Lung (tissue), 12 donors: ENCODE data around the gene SLCO2B1. TPM values are rescaled to one million over a fixed set of nuclear protein-coding genes. Genes with fewer than 3 reads are reported as not detected.
A peak's percentile ranks its signal among the peaks of the same experiment; 100 is the strongest.

ENCODE experiments used
- ATAC-seq: fragments of 200-7000 bp; cut with Tn5 transposase; one replicate; pipeline ENCODE4 v1.9.1; 2020; ENCODE audit warnings: moderate number of reproducible peaks; ENCODE audit not compliant: insufficient read depth, low FRiP score
- DNase-seq, 3 donors: peaks; one replicate each; pipeline ENCODE4 v3.0.0-alpha.2; 2013 to 2017
- H3K27ac ChIP-seq, 2 donors: one replicate each; pipeline ENCODE4 v1.5.1; 2013; ENCODE audit warnings: mild to moderate bottlenecking in 2 of 2, moderate library complexity in 2 of 2, control low read depth in 1 of 2, inconsistent platforms in 1 of 2, low read depth in 1 of 2, low read length in 1 of 2
- H3K27me3 ChIP-seq, 3 donors: one replicate each; pipeline ENCODE4 v1.5.1; 2013; ENCODE audit warnings: low read length in 2 of 3; ENCODE audit not compliant: control insufficient read depth in 3 of 3, insufficient read depth in 3 of 3
- H3K36me3 ChIP-seq, 4 donors: one replicate each; pipeline ENCODE4 v1.5.1; 2013; ENCODE audit warnings: low read length in 4 of 4, mild to moderate bottlenecking in 1 of 4, moderate library complexity in 1 of 4; ENCODE audit not compliant: control insufficient read depth in 4 of 4, insufficient read depth in 4 of 4
- H3K4me1 ChIP-seq, 5 donors: one replicate each; pipeline ENCODE4 v1.5.1; 2013; ENCODE audit warnings: low read length in 5 of 5, mild to moderate bottlenecking in 2 of 5, moderate library complexity in 1 of 5; ENCODE audit not compliant: control insufficient read depth in 5 of 5, insufficient read depth in 5 of 5
- H3K4me3 ChIP-seq: one replicate; pipeline ENCODE4 v1.5.1; 2013; ENCODE audit warnings: mild to moderate bottlenecking, control low read depth, moderate library complexity
- H3K9ac ChIP-seq, 2 donors: one replicate each; pipeline ENCODE4 v1.5.1; 2013; ENCODE audit warnings: low read length in 2 of 2, control low read depth in 1 of 2; ENCODE audit not compliant: insufficient read depth in 1 of 2
- H3K9me3 ChIP-seq, 4 donors: one replicate each; pipeline ENCODE4 v1.5.1; 2013; ENCODE audit warnings: low read length in 3 of 4, mild to moderate bottlenecking in 1 of 4, moderate library complexity in 1 of 4; ENCODE audit not compliant: control insufficient read depth in 4 of 4, insufficient read depth in 3 of 4
- WGBS, 2 donors: extraction: QIAGEN DNeasy Blood & Tissue Kit; methylation state at CpG; one replicate each; pipeline ENCODE4 v1.1.7; 2013; 5-methylcytosine and 5-hydroxymethylcytosine counted together
- polyA plus RNA-seq, 2 donors: library from polyadenylated mRNA; stranded (reverse); fragments of 200-250 nt; gene quantifications; one replicate each; pipeline ENCODE4 v1.2.1, GENCODE V29; 2013
- total RNA-seq, 2 donors: library from RNA; depleted of rRNA in 1 of 2; stranded (reverse); fragments of >200 nt in 1 of 2; gene quantifications; one replicate each; pipeline ENCODE4 v1.2.1, GENCODE V29; 2014 to 2021
- TF ChIP-seq, protein P1 (sequence below): IDR thresholded peaks from 2 replicates; pipeline ENCODE4 v1.5.1; 2012; ENCODE audit warnings: mild to moderate bottlenecking; ENCODE audit errors: control extremely low read depth, extremely low read depth
- donor health status: control.
- donor health status: control.
- donor health status: Bipolar disorder and iron deficiency.
- donor health status: healthy.
- donor health status: DM: yes; HTN: yes; CAD: no.

Gene SLCO2B1
- total and polyA plus RNA-seq, 4 donors: 22.2 to 244 (median 55.2) TPM

DNA sequence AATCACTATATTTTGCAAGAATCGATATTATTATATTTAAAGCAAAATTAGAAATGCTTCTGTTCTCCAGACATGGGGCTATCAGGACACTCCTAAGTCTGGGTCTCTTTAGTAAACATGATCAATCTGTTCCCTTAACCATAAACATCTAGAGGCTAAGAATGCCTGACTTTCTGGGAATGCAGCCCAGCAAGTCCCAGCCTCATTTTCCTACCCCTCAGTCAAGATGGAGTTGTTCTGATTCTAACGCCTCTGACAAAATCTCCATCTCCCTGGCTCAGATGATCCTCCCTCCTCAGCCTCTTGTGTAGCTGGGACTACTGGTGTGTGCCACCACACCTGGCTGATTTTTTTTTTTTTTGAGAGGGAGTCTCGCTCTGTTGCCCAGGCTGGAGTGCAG is 35.0 kb downstream of the SLCO2B1 start:
- Histone ChIP-seq H3K9ac (no peak overlapping the region), H3K27ac (no peak overlapping the region), H3K27me3 (no peaks in the 10 kb centered on the region), H3K4me3 (no peak overlapping the region), H3K4me1 (peaks cover 0 to 12% (median 0%) of the 10 kb centered on the region in 5 donors), H3K36me3 (peaks cover 0 to 5% (median 0%) of the 10 kb centered on the region in 4 donors), H3K9me3 (no peaks in the 10 kb centered on the region)
- DNase-seq (no peak), ATAC-seq (no peak)
- TF ChIP-seq, protein P1, sequence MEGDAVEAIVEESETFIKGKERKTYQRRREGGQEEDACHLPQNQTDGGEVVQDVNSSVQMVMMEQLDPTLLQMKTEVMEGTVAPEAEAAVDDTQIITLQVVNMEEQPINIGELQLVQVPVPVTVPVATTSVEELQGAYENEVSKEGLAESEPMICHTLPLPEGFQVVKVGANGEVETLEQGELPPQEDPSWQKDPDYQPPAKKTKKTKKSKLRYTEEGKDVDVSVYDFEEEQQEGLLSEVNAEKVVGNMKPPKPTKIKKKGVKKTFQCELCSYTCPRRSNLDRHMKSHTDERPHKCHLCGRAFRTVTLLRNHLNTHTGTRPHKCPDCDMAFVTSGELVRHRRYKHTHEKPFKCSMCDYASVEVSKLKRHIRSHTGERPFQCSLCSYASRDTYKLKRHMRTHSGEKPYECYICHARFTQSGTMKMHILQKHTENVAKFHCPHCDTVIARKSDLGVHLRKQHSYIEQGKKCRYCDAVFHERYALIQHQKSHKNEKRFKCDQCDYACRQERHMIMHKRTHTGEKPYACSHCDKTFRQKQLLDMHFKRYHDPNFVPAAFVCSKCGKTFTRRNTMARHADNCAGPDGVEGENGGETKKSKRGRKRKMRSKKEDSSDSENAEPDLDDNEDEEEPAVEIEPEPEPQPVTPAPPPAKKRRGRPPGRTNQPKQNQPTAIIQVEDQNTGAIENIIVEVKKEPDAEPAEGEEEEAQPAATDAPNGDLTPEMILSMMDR: no peak
- WGBS, 2 donors: 83 to 89% methylated on average over 3 of the region's 3 CpGs

DNA sequence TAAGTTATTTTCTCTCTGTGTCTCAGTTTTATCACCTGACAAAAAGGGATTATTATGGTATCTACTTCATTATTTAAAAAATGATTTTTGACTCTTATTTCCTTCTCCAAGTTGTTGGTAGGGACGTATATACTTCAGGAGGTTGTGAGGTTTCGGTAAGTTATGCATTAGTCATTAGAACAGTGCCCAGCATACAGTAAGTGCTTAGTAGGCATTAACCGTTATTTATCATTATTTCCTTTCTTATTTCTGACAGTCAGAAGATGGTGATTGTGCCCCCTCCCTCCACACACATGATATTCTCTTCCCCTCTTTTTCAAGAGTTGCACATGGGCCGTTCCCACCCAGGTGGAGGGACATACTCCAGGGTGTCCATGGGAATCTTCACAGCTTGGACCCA is 36.1 kb downstream of the SLCO2B1 start:
- DNase-seq (no peak), ATAC-seq (no peak)
- 91 to 92% methylated on average over 4 of the region's 4 CpGs for WGBS, 2 donors
- peaks cover 0 to 5% (median 0%) of the 10 kb centered on the region in 4 donors for H3K36me3 ChIP-seq
- peaks cover 0 to 8% (median 0%) of the 10 kb centered on the region in 5 donors for H3K4me1 ChIP-seq
- no peak overlapping the region for H3K4me3 ChIP-seq
- H3K27ac ChIP-seq: no peak overlapping the region
- no peaks in the 10 kb centered on the region for H3K9me3 ChIP-seq
- H3K9ac ChIP-seq: no peak overlapping the region
- TF ChIP-seq, protein P1: no peak
- no peaks in the 10 kb centered on the region for H3K27me3 ChIP-seq

DNA sequence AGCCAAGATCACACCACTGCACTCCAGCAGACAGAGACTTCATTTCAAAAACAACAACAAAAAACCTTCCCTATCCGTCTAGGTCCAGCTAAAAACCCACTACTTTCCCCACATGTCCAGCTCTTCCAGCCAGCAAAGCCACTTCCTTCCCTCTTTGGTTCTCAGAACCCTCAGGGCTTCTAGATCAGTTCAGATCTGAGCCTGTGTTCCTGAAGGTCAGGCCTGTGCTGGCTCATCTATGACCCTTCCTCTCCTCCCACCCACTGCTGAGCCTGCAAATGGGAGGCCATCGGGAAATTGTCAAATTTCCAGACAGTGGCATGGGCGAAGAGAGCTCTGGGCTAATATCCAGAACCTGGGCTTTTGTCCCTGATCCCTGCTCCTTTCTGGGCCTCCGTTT is 37.8 kb downstream of the SLCO2B1 start:
- H3K4me3 ChIP-seq: no peak overlapping the region
- H3K9me3 ChIP-seq: no peaks in the 10 kb centered on the region
- peak overlapping the region in 1 of 2 donors; percentile 23 for H3K27ac ChIP-seq
- peaks cover 0 to 9% (median 0%) of the 10 kb centered on the region in 5 donors for H3K4me1 ChIP-seq
- DNase-seq: no peak
- ATAC-seq: no peak
- TF ChIP-seq, protein P1: no peak
- H3K36me3 ChIP-seq: peaks cover 0 to 9% (median 0%) of the 10 kb centered on the region in 4 donors
- WGBS, 2 donors: 76 to 82% methylated on average over 4 of the region's 4 CpGs
- no peaks in the 10 kb centered on the region for H3K27me3 ChIP-seq
- H3K9ac ChIP-seq: no peak overlapping the region

DNA sequence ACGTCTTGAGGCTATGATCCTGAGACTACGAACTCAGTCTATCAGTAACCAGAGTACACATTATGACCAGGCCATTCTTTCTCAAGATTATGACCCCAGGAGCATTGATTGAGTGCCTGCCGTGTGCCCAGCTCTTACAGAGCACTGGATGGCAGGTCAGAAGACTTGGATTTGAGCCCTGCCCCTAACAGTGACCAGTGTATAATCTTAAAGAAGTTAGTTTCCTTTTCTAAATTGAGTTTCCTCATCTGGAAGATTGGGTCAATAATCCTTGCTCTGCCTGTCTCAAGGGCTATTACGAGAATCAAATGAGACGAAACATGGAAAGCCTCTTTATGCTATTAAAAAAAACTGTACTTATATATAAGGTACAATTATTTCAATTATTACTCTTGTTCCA is 38.2 kb downstream of the SLCO2B1 start:
- peaks cover 0 to 11% (median 0%) of the 10 kb centered on the region in 4 donors for H3K36me3 ChIP-seq
- WGBS, 2 donors: 79 to 87% methylated on average over 5 of the region's 5 CpGs
- no peak overlapping the region for H3K9ac ChIP-seq
- H3K4me1 ChIP-seq: peaks cover 0 to 11% (median 0%) of the 10 kb centered on the region in 5 donors
- TF ChIP-seq, protein P1: no peak
- peak overlapping the region in 1 of 2 donors; percentile 23 for H3K27ac ChIP-seq
- no peaks in the 10 kb centered on the region for H3K9me3 ChIP-seq
- no peak for DNase-seq
- ATAC-seq: no peak
- H3K4me3 ChIP-seq: no peak overlapping the region
- no peaks in the 10 kb centered on the region for H3K27me3 ChIP-seq
